KG1 (cell line): ENCODE measurements around the gene HDGFL3.
"Not testable (repeated sequence)": the region's sequence is repeated elsewhere in the genome, so short reads cannot be mapped to it uniquely, and the experiment has no call there.

Source experiments
- DNase-seq: peaks from one replicate; lab custom pipeline; 2025; lab: John Stamatoyannopoulos, UW

Gene HDGFL3

DNA sequence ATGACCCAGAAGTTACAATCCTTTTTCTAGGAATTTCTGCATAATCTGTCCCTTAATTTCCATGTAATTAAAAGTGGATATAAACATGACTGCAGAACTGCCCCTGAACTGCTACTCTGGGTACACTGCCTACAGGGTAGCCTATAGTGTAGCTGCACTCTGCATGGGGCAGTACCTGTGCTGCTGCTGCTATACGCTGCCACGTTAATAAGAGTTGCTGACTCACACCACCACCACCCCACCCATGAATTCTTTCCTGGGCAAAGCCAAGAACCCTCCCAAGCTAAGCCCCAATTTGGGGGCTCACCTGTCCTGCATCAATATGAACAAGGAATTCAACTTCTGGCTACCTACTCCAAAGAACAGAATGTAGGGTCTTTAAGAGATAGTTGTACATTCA, 13.9 kb downstream of the HDGFL3 start:
- no peak for DNase-seq

DNA sequence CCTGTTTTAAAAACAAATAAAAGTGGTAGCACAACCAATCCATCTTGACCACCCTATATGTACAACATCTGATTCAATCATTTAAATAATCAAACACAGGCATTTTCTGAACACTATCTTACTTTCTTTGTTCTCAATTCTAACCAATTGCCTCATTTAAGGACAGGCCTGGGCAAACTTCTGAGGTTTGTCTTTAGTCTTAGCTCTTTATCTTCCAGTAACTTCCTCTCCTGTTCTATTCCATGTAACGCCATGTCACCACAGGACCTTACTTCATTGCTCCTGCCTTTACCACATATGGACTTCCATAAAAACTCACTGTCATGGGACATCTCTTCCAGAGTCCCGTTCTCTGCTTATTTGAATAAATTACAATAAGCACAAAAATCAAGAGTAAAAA, 14.9 kb downstream of the HDGFL3 start:
- no peak for DNase-seq

DNA sequence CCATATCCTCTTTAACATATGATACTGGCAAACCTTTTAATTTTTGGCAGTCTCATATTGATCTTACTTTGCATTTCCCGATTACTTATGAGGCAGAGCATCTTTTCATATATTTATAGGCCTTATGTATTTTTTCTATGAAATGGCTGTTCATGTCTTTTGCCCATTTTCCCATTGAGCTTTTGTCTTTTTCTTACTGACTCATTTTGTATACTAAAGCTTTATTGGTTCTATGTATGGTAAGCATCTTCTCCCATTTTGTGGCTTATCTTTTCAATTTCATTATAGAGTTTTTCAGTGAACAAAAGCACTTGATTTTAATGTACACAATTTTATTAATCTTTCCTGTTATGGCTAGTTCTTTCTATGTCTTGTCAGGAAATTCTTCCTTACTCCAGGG, 17.2 kb downstream of the HDGFL3 start:
- DNase-seq, result no peak

DNA sequence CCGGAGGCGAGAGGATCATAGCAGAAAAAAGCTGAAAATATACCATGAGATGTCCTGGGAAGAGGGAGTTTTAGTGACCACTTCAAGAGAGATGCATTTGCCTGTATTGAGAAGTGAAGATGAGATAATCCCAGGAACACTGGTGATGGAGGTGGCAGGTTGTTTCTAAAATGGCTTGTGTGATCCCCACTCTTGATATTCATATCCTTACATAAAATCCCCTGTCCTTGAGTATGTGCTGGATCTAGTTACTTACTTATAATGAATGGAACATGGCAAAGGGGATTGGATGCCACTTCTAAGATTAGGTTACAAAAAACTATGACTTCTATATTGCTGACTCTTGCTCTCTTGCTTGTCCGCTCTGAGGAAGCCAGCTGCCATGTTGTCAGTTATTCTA, 22.1 kb downstream of the HDGFL3 start:
- DNase-seq, result no peak

DNA sequence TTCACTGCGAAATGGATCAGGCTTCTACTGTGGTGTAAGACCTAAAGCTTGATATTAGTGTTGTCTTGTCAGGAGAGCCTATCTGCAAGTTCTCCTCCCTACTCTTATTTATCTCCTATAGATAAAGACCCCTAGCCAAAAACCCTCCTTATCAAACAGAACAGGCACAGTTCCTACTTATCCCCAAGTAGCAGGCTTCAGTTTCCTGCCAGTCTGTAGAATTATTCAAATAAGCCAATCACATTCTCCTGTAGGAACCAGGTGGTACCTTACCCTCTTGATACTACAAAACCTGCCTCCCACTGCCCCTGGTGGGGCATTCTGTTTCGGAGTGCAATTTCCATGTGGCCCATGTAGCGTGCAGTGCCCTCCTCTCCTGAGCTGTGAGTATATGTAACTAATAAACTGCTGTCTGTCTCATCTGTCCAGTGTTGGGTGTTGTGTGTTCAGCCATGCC, 28.7 kb downstream of the HDGFL3 start:
- no peak for DNase-seq

DNA sequence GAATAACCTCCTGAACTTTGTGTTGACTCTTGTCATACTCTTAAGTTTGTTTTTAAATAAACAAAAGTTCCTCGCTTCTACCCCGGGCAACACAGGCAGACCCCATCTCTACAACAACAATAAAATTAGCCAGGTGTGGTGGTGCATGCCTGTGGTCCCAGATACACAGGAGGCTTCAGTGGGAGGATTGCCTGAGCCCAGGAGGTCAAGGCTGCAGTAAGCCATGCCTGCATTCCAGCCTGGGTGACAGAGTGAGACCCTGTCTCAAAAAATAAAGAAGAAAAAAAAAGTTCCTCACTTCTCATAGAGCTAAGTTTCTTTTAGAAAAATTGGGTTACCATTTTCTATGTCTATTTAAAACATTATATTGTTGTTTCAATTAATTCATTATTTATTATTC, 29.2 kb downstream of the HDGFL3 start:
- no peak for DNase-seq

DNA sequence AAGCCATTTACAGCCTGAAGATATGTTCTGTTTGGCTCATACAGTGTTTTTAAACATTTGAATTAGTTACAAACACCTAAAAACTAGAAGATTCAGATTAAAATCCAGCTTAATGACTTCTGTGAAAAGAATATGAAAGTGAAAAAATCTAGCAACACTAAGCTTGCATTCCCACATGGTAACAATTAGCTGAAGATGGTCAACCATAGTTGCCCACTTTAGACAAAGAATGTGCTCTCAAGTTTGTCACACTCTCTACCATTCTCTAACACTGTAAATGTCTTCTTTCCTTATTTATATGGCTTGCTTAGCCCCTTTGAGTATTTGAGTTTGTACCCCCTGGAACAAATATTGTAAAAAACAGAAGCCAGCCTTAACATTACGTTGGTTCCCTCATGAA, 32.7 kb downstream of the HDGFL3 start:
- DNase-seq, result no peak

DNA sequence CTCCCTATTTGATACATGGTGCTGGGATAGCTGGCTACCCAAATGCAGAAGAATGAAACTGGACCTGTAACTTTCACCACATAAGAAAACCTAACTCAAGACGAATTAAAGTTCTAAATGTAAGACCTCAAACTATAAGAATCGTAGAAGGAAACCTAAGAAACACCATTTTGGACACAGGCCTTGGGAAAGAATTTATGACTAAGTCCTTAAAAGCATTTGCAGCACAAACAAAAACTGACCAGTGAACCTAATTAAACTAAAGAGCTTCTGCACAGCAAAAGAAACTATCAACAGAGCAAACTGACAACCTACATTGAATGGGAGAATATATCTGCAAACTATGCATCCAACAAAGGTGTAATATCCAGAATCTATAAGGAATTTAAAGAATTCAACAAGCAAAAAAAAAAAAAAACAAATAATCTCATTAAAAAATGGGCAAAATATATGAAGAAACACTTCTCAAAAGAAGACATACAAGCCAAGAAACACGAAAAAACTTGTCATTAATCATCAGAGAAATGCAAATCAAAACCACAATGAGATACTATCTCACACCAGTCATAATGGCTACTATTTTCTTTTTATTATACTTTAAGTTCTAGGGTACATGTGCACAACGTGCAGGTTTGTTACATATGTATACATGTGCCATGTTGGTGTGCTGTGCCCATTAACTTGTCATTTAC, 37.0 kb downstream of the HDGFL3 start:
- no peak for DNase-seq

DNA sequence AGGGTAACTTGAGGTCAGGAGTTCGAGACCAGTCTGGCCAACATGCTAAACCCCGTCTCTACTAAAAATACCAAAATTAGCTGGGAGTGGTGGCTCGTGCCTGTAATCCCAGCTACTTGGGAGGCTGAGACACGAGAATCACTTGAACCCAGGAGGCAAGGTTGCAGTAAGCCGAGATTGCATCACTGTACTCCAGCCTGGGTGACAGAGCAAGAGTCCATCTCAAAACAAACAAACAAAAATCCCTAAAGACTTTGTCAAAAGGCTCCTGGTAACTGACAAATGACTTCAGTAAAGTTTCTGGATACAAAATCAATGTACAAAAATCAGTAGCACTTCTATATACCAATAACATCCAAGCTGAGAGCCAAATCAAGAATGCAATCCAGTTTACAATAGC, 38.0 kb downstream of the HDGFL3 start:
- not testable (repeated sequence) for DNase-seq

DNA sequence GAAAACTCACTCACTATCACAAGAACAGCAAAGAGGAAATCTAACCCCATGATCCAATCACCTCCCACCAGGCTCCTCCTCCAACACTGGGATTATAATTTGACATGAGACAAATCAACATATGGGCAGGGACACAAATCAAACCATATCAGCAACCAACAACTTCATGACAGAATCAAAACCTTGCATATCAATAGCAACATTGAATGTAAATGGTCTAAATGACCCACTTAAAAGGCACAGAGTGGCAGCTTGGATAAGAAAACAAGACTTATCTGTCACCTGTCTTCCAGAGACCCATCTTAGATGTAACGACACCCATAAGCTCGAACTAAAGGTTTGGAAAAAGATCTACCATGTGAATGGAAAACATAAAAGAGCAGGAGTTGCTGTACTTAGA, 40.8 kb downstream of the HDGFL3 start:
- no peak for DNase-seq

DNA sequence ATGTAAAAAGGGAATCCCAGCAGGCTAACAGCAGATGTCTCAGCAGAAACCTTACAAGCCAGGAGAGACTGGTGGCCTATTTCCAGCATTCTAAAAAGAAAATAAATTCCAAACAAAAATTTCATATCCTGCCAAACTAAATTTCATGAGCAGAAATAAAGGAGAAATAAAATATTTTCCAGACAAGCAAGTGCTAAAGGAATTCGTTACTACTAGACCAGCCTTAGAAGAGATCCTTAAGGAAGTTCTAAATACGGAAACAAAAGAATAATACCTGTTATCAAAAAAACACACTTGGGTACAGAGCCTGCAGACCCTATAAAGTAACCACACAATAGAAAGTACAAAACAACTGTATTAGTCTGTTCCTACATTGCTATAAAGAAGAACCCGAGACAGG, 41.4 kb downstream of the HDGFL3 start:
- DNase-seq, result no peak

DNA sequence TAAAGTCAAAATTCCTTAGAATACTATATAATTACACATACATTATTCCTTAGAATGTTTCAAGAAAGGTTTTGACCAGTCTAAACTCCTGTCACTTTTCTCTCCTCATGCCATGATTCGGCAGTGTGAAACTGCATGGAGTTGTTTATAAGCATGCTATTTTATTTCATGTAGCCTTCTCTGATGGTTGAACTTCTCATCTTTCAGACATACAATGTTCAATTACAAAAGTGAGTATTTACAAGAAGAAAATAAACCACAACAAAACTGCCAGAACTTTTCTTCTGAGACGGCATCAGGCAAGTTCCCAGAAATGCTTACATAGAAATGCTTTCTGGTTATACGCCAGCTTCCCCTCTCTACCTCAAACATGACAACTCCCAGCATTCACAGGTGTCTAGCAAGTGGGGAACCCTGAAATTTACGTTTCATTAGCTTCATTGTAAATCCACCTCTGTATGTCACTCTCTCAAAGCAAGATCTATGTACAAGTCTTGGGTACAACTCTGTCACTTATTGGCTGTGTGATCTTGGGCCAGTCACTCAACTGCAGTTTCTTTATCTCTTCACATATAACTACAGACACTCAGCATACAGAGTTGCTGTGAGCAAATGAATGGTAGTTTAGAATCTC, 42.7 kb downstream of the HDGFL3 start:
- no peak for DNase-seq

DNA sequence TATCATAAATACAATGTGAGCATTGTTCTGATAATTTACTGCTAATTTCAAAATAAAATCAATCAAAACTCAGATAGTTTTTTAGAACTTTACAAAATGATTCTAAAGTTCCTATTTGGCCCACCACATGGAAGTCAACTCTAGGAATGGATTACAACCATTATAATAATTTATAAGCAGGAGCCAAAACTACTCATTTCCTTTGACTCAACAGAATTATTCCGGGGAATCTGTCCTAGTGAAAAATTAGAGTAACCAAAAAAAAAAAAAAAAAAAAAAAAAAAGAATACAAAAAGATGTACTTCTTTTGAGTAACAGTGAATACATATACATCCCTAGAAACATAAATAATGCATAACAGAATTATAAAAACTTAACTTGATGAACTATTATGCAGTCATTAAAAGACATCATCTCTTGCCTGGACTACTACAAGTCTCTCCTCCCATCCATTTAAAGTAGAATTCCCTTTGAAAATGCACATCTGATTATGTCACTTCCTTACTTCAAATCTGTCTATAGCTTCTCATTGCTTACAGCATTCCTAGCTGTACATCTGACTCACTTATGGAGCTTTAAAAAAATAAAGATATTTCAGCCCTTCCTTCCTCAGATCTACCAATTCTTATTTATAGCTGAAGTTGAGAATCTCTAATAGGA, 43.4 kb downstream of the HDGFL3 start:
- no peak for DNase-seq

DNA sequence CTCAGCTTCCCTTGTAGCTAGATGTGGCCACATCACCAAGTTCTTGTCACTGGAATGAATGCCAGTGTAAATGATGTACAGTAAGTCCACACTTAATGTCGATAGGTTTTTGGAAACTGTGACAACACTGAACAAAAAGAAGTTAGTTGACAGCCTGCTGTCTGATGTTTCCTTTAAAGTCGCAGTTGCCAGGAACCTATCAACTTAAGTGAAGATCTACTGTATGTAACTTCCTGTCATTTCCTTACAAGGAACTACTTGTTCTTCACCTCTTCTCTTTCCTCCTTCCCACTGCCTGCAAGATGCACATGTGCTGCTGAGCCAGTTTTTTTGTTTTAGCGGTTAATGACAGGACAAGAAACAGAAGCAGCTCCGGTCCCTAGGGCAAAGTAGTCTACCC, 44.6 kb downstream of the HDGFL3 start:
- no peak for DNase-seq

DNA sequence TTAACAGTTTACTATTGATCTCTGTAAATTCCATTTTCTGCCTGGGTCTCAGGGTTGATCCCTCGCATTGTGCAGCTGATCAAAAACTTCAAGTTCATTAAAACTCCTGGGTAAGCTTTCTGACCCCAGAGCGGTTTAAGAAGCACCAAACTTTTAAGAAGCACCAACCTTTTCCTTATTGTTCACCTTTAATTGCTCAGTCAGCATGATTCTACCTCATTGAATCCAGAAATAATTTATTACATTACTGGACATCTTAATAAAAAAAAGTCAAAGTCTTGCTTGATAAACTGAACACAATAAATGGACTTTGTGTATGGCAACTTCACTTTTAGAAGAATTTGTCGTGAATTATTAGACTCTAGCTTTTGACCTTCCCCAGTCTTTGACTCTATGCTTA, 46.9 kb downstream of the HDGFL3 start:
- no peak for DNase-seq

DNA sequence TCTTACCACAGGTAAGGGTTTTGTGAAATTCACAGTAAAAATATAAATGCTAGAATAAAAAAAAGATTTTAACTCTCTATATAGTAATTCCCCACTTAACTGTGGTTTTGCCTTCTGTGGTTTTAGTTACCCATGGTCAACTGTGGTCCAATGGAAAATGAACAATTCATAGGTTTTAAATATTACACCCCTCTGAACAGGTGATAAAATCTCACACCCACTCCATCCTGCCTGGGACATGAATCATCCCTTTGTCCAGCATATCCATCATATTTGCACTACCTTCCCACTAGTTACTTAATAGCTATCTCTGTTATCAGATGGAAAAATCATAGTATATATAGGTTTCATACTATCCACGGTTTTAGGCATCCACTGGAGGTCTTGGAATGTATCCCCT, 49.2 kb downstream of the HDGFL3 start:
- no peak for DNase-seq

DNA sequence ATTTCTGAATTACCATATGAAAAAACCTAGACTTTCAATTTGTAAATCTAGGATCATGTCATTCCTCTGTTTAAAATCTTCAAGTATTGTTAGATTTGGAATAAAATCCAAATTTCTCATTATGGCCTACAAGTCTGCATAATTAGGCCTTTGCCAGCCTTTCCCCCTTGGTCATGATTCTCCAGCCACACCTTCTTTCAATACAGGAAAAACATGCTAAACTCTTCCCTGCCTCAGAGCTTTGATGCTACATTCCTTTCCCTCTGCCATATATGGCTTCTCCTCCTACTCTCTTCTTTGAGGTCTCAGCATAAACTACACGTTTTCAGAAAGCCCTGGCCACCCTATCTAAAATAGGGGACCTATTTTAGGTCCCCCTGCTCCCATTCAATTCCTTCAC, 51.7 kb downstream of the HDGFL3 start:
- no peak for DNase-seq

DNA sequence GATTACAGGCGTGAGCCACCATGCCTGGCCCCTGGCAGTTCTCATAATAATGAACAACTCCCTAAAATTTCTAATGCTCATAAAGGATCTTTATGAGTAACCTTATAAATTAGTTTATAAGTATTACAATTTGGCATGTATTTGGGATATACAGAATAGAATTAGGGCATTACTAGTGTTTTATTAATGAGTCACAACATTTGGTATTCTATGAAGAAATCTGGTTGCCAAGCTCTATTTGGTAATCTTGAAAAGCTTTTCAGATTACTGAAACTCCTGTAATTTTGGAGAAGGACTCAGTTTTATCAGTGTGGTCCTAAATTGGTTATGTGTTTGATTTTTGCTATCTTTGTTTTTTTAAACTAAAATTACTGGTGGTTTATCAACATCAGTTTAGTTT, 54.3 kb downstream of the HDGFL3 start:
- DNase-seq, result no peak

DNA sequence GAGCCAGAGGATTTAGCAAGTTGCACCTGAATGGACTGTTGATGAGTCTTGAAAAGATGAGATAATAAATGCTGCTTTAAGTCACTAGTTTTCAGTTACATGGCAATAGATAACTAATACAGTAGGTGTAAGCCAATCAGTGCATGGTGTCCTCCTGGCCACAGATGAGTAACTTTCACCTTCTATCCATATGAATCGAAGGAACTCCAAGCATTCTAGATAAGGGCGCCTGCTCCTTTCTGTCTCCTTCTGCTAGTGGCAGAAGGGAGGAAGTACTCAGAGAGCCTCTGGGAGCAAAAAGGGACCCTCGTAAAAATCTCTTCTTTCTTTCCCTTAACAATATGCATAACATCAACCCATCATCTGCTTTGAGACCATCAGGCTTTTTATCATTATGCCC, 62.9 kb downstream of the HDGFL3 start:
- no peak for DNase-seq

DNA sequence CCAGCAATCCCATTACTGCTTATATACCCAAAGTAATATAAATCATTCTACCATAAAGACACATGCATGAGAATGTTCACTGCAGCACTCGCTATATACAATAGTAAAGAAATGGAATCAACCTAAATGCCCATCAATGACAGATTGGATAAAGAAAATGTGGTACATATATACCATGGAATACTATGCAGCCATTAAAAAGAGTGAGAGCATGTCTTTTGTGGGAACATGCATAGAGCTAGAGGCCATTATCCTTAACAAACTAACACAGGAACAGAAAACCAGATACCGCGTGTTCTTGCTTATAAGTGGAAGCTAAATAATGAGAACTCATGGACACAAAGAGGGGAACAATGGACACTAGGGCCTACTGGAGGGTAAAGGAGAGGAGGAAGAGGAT, 65.5 kb downstream of the HDGFL3 start:
- DNase-seq, result not testable (repeated sequence)

DNA sequence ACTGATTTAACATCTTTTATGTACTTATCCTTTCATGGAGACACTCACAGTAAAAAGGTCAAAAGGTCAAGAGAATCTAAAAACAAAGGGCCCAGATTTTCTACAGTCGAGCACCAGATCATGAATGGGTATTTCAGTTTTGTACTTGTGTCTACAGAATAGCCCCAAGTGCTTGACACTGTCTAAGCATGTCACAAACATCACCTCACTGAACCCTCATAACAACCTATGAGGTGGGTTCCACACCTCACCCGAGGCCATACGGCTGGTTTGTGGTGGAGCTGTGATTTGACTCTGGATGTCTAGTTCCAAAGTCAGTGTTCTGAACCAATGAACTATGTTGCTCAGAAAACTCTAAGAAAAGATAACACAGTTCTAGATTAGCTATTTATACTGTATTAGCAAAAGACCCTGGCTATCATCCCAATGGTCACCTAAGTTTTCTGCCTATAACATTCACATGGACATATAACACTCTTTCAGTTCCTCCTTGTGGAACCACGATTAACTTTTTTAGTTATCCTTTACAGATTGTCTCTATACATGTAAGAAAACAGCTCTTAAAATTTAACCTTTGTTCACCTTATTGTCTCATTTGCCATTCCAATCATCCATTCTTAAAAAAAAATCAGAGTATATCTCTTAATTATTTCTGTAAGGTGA, 74.6 kb downstream of the HDGFL3 start:
- no peak for DNase-seq

DNA sequence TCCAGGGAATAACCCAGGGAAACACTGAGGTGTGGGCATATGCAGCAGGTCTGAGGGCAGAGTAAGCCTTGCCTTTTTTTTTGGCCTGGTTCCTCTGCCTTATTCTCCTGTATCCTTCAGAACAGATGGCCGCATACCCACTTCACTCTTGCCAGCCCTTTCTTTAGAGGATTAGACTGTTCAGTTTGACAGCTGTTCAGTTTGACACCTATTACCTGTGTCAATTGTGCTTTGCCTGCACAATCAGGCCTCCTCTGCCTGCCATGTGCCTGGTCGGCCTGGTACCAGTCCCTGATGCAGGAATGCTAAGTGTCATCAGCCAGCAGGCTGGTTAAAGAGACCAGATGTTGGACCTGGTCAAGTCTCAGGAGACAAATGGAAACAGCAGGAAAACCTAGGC, 77.8 kb downstream of the HDGFL3 start:
- DNase-seq, result no peak

DNA sequence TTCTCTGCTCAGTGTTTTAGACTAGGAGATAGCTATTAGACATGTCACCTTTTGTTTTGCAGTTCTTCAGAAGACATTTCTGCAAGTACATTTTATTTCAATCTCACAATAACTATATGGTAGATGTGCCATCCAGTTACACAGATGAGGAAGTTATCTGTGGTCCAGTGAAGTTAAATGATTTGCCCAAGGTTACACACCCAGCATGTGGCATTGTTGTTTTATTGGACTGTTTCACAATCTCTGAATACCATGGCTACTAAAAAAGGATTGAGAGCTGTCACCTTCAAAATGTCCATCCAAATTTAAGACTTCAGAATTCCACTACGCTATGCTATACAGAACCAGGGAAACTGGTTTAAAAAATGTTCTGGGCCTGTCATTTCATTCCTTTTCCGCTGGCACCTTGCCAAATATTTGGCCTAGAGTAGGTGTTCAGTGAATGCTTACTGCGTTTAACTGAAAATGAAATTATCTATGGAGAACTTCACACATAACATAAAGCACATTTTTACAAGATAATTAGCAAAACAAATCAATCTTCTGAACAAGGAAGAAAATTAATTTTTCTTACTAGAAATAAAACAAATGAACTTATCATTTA, 80.0 kb downstream of the HDGFL3 start:
- no peak for DNase-seq
